HG03354 (cell line): ENCODE data around the gene HIC2.
"Not testable (repeated sequence)": the region's sequence is repeated elsewhere in the genome, so short reads cannot be mapped to it uniquely, and the experiment has no call there.

Experiments
- ATAC-seq: cut with Tn5 transposase; IDR thresholded peaks from one replicate; pipeline ENCODE4 v1.9.1; 2021; ENCODE audit warnings: mild to moderate bottlenecking; ENCODE audit not compliant: unreplicated experiment, poor library complexity, severe bottlenecking

Gene HIC2

DNA sequence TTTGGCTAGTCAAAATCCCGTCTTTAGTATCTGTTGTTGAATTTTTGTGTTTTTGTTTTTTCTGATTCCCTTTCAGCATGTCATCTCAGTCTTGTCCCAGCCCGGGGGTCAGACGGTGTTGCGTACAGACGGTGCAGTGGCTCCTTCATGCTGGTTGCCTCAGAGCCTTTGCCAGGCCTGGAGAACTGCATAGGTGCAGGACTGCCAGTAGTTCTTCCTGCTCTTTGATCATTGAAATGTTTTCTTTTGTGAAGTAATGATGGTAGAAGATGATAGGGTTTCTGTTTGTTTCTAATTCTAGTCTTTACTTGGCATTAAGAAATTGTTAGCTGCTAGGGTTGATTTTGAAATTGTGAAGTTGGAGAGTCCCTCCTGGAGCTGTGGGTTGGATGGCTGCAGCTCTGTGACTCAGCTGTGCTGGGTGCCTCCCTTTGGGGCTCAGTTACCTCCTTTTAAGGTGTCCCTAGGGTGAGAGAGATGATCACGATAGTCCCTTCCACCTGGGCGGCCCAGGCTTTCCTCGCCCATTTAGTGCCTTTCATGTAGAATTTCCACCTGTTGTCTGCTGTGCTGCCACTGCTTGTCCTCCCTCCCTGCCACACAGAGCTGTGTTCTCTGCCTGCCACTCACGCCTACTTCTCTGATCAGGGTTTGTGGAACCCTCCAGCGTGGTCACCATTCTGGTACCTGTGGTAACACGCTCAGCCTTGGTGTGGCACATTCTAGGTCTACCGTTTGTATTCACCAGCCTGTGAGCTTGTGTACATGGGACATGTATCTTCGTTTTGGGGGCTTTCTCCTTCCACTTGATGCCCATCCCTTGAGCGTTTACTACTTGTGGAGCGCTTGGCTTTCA lies 17.4 kb downstream of the HIC2 start:
- not testable (repeated sequence) for ATAC-seq

- not testable (repeated sequence) for ATAC-seq
Observed at GRCh38 chr22:21435998-21436810, 19.0 kb downstream of the HIC2 start.

- not testable (repeated sequence) for ATAC-seq
Observed at GRCh38 chr22:21438013-21438412, 20.8 kb downstream of the HIC2 start.

GRCh38 chr22:21440018-21440636 lies 23.0 kb downstream of the HIC2 start:
- not testable (repeated sequence) for ATAC-seq

GRCh38 chr22:21440676-21441075 lies 23.5 kb downstream of the HIC2 start:
- ATAC-seq, result not testable (repeated sequence)

DNA sequence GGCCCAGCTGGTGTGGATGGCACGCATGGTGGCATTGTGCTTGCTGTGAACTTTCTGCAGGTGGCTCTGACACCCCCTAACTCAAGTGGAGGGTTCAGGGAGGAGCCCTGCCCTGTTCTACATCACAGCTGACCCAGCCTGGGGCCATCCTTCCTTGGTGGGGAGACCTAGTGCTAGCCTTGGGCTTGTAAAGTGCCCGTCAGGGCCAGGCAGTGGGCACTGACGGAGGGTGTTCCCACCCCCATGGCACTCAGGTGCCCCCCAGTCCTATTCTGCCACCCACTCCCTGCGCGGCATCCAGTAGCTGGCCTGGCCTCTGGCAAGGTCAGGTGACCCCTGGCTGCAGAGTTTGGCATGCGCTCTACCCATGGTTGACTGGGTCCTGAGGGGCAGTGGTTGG lies 24.0 kb downstream of the HIC2 start:
- ATAC-seq, result not testable (repeated sequence)

DNA sequence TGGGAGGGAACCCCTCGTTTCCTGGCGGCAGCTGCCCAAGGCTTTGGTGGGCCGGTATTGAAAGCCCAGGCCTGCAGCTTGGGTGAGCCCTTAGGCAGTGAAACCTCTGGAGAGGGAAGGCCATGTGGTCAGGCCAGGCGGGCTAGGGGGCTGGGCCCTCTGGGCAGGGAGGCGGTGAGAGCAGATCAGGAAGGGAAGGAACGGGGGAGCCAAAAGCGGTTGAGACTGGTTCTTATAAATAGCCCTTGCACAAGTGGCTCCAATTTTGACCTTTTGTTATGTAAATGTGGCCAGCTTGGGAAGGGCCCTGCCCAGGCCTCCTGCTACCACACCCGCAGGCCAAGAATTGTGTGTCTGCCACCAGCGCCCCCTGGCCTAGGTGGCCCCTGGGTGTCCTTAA lies 25.0 kb downstream of the HIC2 start:
- not testable (repeated sequence) for ATAC-seq

- not testable (repeated sequence) for ATAC-seq
Observed at GRCh38 chr22:21442646-21443045, 25.5 kb downstream of the HIC2 start.

- ATAC-seq, result no peak
Observed at GRCh38 chr22:21443057-21443734, 26.0 kb downstream of the HIC2 start.

DNA sequence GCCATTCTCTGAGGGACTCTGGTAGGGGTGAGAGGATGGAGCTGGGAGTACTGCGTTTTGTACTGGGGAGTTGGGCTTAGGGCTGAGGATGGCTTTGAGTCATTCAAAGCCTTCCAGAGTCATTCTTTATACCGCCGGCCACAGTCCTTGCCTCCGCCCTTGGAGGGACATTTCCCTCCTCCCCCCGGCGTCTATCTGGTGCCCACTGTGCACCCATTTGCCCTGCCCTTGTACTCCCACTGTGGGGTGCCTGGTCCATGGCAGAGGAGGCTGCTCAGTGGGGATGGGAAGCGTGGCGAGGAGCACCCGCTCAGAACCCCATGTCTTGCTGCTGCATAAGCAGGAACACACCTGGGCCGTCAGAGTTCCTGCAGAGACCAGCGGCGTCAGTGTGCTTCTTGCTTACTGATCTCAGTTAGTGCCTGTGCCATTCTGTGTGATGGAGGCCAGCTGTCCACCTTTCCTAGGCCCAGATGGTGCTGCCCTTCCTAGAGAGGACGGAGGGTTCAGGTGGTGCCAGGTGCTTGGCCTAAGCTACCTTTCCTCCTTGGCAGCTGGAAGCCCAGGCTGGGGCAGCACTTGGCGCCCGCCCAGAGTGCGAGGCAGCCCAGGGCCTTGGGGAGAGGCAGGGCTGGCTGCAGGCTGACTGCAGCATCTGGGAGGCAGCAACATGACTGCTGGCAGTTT lies 26.7 kb downstream of the HIC2 start:
- ATAC-seq, result no peak

DNA sequence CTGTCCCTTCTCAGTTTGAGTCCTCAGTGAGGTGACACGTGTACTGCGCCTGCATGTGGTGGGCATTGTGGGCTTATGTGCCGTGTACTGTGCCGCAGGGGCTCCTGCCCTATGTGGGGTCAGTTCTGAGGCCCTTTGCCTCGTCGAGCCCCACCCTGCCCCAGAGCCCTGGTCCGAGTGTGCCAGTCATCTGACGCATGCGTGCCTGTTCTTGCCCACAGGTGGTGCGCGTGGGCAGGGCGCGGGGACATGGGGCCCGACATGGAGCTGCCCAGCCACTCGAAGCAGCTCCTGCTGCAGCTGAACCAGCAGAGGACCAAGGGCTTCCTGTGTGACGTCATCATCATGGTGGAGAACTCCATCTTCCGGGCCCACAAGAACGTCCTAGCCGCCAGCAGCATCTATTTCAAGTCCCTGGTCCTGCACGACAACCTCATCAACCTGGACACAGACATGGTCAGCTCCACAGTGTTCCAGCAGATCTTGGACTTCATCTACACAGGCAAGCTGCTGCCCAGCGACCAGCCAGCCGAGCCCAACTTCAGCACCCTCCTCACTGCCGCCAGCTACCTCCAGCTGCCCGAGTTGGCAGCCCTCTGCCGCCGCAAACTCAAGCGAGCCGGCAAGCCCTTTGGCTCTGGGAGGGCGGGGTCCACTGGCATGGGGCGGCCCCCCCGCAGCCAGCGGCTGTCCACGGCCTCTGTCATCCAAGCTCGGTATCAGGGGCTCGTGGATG lies 27.7 kb downstream of the HIC2 start:
- ATAC-seq, result no peak

DNA sequence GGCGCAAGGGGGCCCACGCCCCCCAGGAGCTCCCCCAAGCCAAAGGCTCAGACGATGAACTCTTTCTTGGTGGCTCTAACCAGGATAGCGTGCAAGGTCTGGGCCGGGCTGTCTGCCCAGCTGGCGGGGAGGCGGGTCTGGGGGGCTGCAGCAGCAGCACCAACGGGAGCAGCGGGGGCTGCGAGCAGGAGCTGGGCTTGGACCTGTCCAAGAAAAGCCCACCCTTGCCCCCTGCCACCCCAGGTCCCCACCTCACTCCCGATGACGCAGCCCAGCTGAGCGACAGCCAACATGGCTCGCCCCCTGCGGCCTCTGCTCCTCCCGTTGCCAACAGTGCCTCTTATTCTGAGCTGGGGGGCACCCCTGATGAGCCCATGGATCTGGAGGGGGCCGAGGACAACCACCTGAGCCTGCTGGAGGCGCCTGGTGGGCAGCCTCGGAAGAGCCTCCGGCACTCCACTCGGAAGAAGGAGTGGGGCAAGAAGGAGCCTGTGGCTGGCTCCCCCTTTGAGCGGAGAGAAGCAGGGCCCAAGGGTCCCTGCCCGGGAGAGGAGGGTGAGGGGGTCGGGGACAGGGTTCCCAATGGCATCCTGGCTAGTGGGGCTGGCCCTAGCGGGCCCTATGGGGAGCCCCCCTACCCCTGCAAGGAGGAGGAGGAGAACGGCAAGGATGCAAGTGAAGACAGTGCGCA lies 28.4 kb downstream of the HIC2 start:
- no peak for ATAC-seq

DNA sequence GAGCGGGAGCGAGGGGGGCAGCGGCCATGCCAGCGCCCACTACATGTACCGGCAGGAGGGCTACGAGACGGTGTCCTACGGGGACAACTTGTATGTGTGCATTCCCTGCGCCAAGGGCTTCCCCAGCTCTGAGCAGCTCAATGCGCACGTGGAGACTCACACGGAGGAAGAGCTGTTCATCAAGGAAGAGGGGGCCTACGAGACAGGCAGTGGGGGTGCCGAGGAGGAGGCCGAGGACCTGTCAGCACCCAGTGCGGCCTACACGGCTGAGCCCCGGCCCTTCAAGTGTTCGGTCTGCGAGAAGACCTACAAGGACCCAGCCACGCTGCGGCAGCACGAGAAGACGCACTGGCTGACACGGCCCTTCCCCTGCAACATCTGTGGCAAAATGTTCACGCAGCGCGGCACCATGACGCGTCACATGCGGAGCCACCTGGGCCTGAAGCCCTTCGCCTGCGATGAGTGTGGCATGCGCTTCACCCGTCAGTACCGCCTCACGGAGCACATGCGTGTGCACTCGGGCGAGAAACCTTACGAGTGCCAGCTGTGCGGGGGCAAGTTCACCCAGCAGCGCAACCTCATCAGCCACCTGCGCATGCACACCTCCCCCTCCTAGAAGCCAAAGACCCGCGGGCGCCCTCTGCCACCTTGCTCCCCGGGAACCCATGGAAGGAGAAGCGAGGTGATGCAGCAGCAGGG lies 29.1 kb downstream of the HIC2 start:
- no peak for ATAC-seq

GRCh38 chr22:21446827-21447690 lies 29.9 kb downstream of the HIC2 start:
- ATAC-seq, result no peak

DNA sequence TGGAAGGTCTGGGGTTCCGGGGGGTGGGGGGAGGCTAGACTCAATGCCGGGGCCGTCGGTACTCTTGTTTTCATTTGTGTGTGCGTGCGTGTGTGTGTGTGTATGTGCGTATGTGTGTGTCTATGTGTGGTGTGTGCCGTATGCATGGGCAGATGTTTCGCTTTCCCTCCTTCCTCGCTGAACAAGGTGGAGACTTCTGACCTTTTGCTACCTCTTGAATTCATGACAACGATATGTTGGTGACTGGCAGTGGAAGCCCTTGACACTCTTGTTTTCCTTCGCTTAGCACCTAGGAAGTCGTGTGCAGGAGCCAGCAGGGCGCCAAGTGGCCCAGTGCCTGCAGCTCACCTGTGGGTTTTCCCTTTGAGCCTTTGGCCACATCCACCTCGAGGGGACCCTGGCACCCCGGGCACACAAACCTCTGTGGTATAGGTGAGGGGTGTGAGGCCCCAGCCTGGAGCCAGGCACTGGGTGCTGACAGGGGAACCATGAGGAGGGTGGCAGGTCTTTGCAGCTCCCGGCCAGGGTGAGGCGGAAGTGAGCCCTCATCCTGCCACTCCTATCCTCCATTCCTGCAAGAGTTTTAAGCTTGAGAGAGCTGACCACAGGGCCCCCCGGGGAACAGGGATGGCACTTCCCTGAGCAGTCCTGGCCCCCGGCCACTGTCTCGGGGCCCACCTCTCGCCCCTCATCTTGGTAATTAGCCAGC lies 30.7 kb downstream of the HIC2 start:
- no peak for ATAC-seq
